ENCODE data around the gene AGAP2. TPM values are rescaled to one million over a fixed set of nuclear protein-coding genes. Genes with fewer than 3 reads are reported as not detected.

Gene AGAP2
- polyA plus RNA-seq, 1 experiment = 0.05 TPM

Other genes with a start within 250 kb of the AGAP2 start
- 65.4 and 78.1 TPM in 2 replicates for gene DDIT3, start 218.2 kb downstream of the AGAP2 start, polyA plus RNA-seq (2011; rRNA removed)
- gene MBD6, start 215.9 kb downstream of the AGAP2 start, polyA plus RNA-seq (2011; rRNA removed) = 5.6 and 8.3 TPM in 2 replicates
- gene DCTN2, start 191.6 kb downstream of the AGAP2 start, polyA plus RNA-seq (2011; rRNA removed) = 133 and 167 TPM in 2 replicates
- 0.50 and 0.64 TPM in 2 replicates for gene KIF5A, start 188.7 kb downstream of the AGAP2 start, polyA plus RNA-seq (2011; rRNA removed)
- 24.3 and 30.1 TPM in 2 replicates for gene PIP4K2C, start 147.6 kb downstream of the AGAP2 start, polyA plus RNA-seq (2011; rRNA removed)
- gene DTX3, start 133.9 kb downstream of the AGAP2 start, polyA plus RNA-seq (2011; rRNA removed) = 18.7 and 26.0 TPM in 2 replicates
- 18.0 and 26.0 TPM in 2 replicates for gene ARHGEF25, start 127.3 kb downstream of the AGAP2 start, polyA plus RNA-seq (2011; rRNA removed)
- gene B4GALNT1, start 105.5 kb downstream of the AGAP2 start, polyA plus RNA-seq (2011; rRNA removed) = 1.2 and 2.7 TPM in 2 replicates
- 312 and 415 TPM in 2 replicates for gene OS9, start 44.6 kb downstream of the AGAP2 start, polyA plus RNA-seq (2011; rRNA removed)
- gene TSPAN31, start 6.3 kb upstream of the AGAP2 start, polyA plus RNA-seq (2011; rRNA removed) = 25.7 and 40.4 TPM in 2 replicates
- gene CDK4, start 13.6 kb upstream of the AGAP2 start, polyA plus RNA-seq (2011; rRNA removed) = 208 and 293 TPM in 2 replicates
- 3.1 and 6.2 TPM in 2 replicates for gene MARCHF9, start 16.4 kb upstream of the AGAP2 start, polyA plus RNA-seq (2011; rRNA removed)
- 0.76 and 0.91 TPM in 2 replicates for gene CYP27B1, start 28.3 kb upstream of the AGAP2 start, polyA plus RNA-seq (2011; rRNA removed)
- gene METTL1, start 33.4 kb upstream of the AGAP2 start, polyA plus RNA-seq (2011; rRNA removed) = 31.8 and 42.8 TPM in 2 replicates
- 9.1 and 9.2 TPM in 2 replicates for gene EEF1AKMT3, start 33.9 kb upstream of the AGAP2 start, polyA plus RNA-seq (2011; rRNA removed)
- gene TSFM, start 44.0 kb upstream of the AGAP2 start, polyA plus RNA-seq (2011; rRNA removed) = 14.5 and 15.1 TPM in 2 replicates
- gene AVIL, start 80.0 kb upstream of the AGAP2 start, polyA plus RNA-seq (2011; rRNA removed) = 4.4 and 5.0 TPM in 2 replicates
- gene CTDSP2, start 108.0 kb upstream of the AGAP2 start, polyA plus RNA-seq (2011; rRNA removed) = 229 and 284 TPM in 2 replicates
- gene ATP23, start 202.8 kb upstream of the AGAP2 start, polyA plus RNA-seq (2011; rRNA removed) = 6.7 and 10.2 TPM in 2 replicates